ENCODE measurements around the gene SGPP2.

DNA sequence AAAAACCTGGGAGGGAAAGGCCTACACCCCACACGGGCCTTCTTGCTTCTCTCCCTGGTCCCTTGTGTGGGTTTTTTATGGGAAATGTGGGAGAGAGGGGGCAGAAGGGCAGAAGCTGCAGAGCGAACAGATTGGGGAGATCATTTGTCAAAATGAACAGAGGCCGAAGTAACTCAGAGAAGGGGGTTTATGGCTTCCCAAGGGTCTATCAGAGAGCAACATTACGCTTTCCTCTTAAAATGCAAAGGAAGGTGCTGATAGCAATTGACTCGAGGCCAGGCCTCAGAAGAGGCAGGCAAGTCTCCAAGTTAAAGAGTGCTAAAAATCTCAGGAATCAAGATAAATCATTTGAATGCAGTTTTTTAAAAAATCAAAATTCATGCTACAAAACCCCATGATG is 101.5 kb downstream of the SGPP2 start:
- TF ChIP-seq, protein P1, sequence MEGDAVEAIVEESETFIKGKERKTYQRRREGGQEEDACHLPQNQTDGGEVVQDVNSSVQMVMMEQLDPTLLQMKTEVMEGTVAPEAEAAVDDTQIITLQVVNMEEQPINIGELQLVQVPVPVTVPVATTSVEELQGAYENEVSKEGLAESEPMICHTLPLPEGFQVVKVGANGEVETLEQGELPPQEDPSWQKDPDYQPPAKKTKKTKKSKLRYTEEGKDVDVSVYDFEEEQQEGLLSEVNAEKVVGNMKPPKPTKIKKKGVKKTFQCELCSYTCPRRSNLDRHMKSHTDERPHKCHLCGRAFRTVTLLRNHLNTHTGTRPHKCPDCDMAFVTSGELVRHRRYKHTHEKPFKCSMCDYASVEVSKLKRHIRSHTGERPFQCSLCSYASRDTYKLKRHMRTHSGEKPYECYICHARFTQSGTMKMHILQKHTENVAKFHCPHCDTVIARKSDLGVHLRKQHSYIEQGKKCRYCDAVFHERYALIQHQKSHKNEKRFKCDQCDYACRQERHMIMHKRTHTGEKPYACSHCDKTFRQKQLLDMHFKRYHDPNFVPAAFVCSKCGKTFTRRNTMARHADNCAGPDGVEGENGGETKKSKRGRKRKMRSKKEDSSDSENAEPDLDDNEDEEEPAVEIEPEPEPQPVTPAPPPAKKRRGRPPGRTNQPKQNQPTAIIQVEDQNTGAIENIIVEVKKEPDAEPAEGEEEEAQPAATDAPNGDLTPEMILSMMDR (IDR thresholded peaks at IDR 0.05; ENCODE audit: low read depth, low read length, poor library complexity, severe bottlenecking): no peak
- no peak for TF ChIP-seq EZH2phosphoT487 (IDR thresholded peaks at IDR 0.05; ENCODE audit: borderline replicate concordance, low read length)

All from DOHH2 (cell line).